GM23338 (cell line): ENCODE results near the gene LUC7L. TPM values are rescaled to one million over a fixed set of nuclear protein-coding genes. Genes with fewer than 3 reads are reported as not detected.

ENCODE experiments used
- ATAC-seq: fragments of 200-7000 bp; cut with Tn5 transposase; 3 replicates; pipeline ENCODE4 v1.9.1; 2020
- DNase-seq: peaks from one replicate; pipeline ENCODE4 v3.0.0-alpha.2; 2015; ENCODE audit warnings: low spot score
- H2AFZ ChIP-seq: fragments of 200-600 bp; sonication (generic); 2 replicates; pipeline ENCODE4 v1.8.0; 2016; ENCODE audit warnings: antibody characterized with exemption, mild to moderate bottlenecking, moderate library complexity
- H3F3A ChIP-seq: fragments of 200-600 bp; sonication (generic); replicated peaks from 2 replicates; pipeline ENCODE4 v1.8.0; 2017; ENCODE audit warnings: antibody characterized with exemption, mixed run types, low read depth
- H3K27ac ChIP-seq: fragments of 200-600 bp; sonication (generic); 2 replicates; pipeline ENCODE4 v1.6.1; 2016; ENCODE audit warnings: low read depth
- H3K27me3 ChIP-seq: fragments of 200-600 bp; sonication (generic); 2 replicates; pipeline ENCODE4 v1.8.0; 2016; ENCODE audit warnings: mild to moderate bottlenecking, mixed run types, moderate library complexity; ENCODE audit not compliant: insufficient read depth
- H3K36me3 ChIP-seq: fragments of 200-600 bp; sonication (generic); 2 replicates; pipeline ENCODE4 v1.8.0; 2016; ENCODE audit warnings: mild to moderate bottlenecking; ENCODE audit not compliant: insufficient read depth
- H3K4me1 ChIP-seq: fragments of 200-600 bp; sonication (generic); 2 replicates; pipeline ENCODE4 v1.8.0; 2016; ENCODE audit warnings: mild to moderate bottlenecking, moderate library complexity; ENCODE audit not compliant: insufficient read depth
- H3K4me2 ChIP-seq: fragments of 200-600 bp; sonication (generic); 2 replicates; pipeline ENCODE4 v1.7.1; 2017; ENCODE audit warnings: mixed run types
- H3K4me3 ChIP-seq: fragments of 200-600 bp; sonication (generic); 2 replicates; pipeline ENCODE4 v1.6.1; 2016; ENCODE audit warnings: mixed run types
- H3K79me2 ChIP-seq: fragments of 200-600 bp; sonication (generic); replicated peaks from 2 replicates; pipeline ENCODE4 v1.8.0; 2017; ENCODE audit warnings: mild to moderate bottlenecking; ENCODE audit not compliant: insufficient read depth
- H3K9me2 ChIP-seq: fragments of 200-600 bp; sonication (generic); 2 replicates; pipeline ENCODE4 v1.8.0; 2017; ENCODE audit not compliant: insufficient read depth
- H4K20me1 ChIP-seq: fragments of 200-600 bp; sonication (generic); replicated peaks from 2 replicates; pipeline ENCODE4 v1.8.0; 2017; ENCODE audit warnings: mild to moderate bottlenecking; ENCODE audit not compliant: insufficient read depth
- H3K27ac Mint-ChIP-seq: 2 replicates; pipeline ENCODE4 v1.8.0; 2020; ENCODE audit warnings: inconsistent platforms, mild to moderate bottlenecking, moderate library complexity, mixed read lengths
- H3K27me3 Mint-ChIP-seq: 3 replicates; pipeline ENCODE4 v1.8.0; 2022; ENCODE audit warnings: low read depth, mild to moderate bottlenecking, moderate library complexity, mixed read lengths, inconsistent platforms; ENCODE audit not compliant: insufficient read depth, poor library complexity
- H3K36me3 Mint-ChIP-seq: 3 replicates; pipeline ENCODE4 v1.8.0; 2021; ENCODE audit warnings: low read depth, mild to moderate bottlenecking, inconsistent platforms, moderate library complexity, mixed read lengths
- H3K4me1 Mint-ChIP-seq: 3 replicates; pipeline ENCODE4 v1.8.0; 2020; ENCODE audit warnings: mild to moderate bottlenecking, inconsistent platforms, mixed read lengths
- H3K4me3 Mint-ChIP-seq: 3 replicates; pipeline ENCODE4 v1.8.0; 2021; ENCODE audit warnings: moderate library complexity, mild to moderate bottlenecking, inconsistent platforms, mixed read lengths
- H3K9me3 Mint-ChIP-seq: 3 replicates; pipeline ENCODE4 v1.8.0; 2020; ENCODE audit warnings: moderate library complexity, mild to moderate bottlenecking, inconsistent platforms, mixed read lengths
- CTCF ChIP-seq, 2 experiments: fragments of 200-600 bp in 1 of 2; sonication (generic) in 1 of 2; conservative IDR thresholded peaks; 2 replicates each; pipeline versions ENCODE4 v1.5.1 to v1.6.1; 2016 to 2017; ENCODE audit warnings: antibody characterized with exemption in 2 of 2, low read depth in 2 of 2, mild to moderate bottlenecking in 2 of 2, moderate library complexity in 1 of 2
- JUNB ChIP-seq: IDR thresholded peaks from one replicate; pipeline ENCODE4 v1.6.1; 2016; ENCODE audit warnings: antibody characterized with exemption; ENCODE audit not compliant: unreplicated experiment
- POLR2AphosphoS5 ChIP-seq: IDR thresholded peaks from 2 replicates; pipeline ENCODE4 v1.6.1; 2016; ENCODE audit warnings: antibody characterized with exemption, low read depth
- ZNF114 ChIP-seq: fragments of 250-450 bp; sonication (Bioruptor Pico); IDR thresholded peaks from 2 replicates; pipeline ENCODE4 v1.5.0; 2020; ENCODE audit warnings: mild to moderate bottlenecking, moderate library complexity
- ZNF331 ChIP-seq: fragments of 250-450 bp; sonication (Bioruptor Pico); IDR thresholded peaks from 2 replicates; pipeline ENCODE4 v1.5.0; 2020; ENCODE audit warnings: low read depth, mild to moderate bottlenecking, moderate library complexity
- ZNF462 ChIP-seq: fragments of 250-450 bp; sonication (Bioruptor Pico); IDR thresholded peaks from 2 replicates; pipeline ENCODE4 v1.5.0; 2020; ENCODE audit warnings: mild to moderate bottlenecking, moderate library complexity
- polyA plus RNA-seq: library from polyadenylated mRNA; unstranded; fragments of >200 nt; fragmentation: Nextera tagmentation; extraction: Ambion mirVana; gene quantifications from 2 replicates; pipeline ENCODE4 v1.2.1, GENCODE V29; 2016
- total RNA-seq: library from RNA; depleted of rRNA; stranded (reverse); fragments of >200 nt; shearing (Covaris generic); gene quantifications from 2 replicates; pipeline ENCODE4 v1.2.3, GENCODE V29; 2014
- TF ChIP-seq, protein P1 (sequence below): IDR thresholded peaks from one replicate; pipeline ENCODE4 v1.6.1; 2018; ENCODE audit warnings: antibody characterized with exemption; ENCODE audit not compliant: unreplicated experiment
- TF ChIP-seq, protein P2 (sequence below): IDR thresholded peaks from 2 replicates; pipeline ENCODE4 v1.6.1; 2016; ENCODE audit warnings: antibody characterized with exemption

The LUC7L gene
- total and polyA plus RNA-seq, 2 experiments from 2014 or later: 114 to 151 TPM

DNA sequence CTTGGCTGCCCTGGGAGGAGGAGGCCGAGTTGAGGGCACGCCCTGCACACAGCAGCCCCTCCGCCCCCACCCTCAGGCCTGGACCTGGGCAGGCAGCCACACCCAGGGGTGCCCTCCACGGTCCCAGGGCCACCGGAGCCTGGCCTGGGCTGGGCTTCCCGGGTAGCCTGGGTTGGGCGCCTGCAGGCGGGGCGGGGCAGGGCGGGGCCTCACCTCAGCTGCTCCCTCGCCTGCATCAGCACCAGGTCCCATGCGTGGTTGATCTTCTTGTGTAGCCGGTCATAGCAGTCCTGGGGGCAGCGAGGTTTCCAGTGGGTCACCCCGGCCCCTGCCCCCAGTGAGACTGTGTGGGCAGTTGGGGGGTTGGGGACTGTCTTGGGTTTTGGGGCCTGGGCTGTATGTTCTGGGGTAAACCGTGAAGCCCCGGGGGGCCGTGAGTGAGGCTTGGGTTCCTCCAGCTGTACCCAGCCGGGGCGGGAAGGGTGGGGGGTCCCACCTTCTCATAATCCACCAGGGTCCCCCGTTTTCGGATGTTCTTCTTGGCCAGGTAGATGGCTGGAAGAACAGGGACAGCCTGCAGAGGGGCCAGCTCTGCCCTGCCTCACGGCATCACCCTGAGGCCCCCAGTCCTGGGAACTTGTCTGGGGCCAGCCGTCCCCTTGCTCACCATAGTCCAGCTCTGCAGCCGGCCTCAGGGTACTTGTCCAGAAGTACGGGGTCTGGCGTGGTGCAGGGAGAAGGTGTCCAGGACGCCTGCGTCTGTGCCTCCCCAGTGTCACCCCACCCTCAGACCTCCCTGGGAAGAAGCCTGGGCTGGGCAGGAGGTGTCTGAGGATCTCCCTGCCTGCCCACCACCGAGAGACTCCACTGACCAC is 44.5 kb upstream of the LUC7L start (continued):
- TF ChIP-seq, protein P1, sequence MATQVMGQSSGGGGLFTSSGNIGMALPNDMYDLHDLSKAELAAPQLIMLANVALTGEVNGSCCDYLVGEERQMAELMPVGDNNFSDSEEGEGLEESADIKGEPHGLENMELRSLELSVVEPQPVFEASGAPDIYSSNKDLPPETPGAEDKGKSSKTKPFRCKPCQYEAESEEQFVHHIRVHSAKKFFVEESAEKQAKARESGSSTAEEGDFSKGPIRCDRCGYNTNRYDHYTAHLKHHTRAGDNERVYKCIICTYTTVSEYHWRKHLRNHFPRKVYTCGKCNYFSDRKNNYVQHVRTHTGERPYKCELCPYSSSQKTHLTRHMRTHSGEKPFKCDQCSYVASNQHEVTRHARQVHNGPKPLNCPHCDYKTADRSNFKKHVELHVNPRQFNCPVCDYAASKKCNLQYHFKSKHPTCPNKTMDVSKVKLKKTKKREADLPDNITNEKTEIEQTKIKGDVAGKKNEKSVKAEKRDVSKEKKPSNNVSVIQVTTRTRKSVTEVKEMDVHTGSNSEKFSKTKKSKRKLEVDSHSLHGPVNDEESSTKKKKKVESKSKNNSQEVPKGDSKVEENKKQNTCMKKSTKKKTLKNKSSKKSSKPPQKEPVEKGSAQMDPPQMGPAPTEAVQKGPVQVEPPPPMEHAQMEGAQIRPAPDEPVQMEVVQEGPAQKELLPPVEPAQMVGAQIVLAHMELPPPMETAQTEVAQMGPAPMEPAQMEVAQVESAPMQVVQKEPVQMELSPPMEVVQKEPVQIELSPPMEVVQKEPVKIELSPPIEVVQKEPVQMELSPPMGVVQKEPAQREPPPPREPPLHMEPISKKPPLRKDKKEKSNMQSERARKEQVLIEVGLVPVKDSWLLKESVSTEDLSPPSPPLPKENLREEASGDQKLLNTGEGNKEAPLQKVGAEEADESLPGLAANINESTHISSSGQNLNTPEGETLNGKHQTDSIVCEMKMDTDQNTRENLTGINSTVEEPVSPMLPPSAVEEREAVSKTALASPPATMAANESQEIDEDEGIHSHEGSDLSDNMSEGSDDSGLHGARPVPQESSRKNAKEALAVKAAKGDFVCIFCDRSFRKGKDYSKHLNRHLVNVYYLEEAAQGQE: no peak
- TF ChIP-seq ZNF114 (CRISPR knock-in tag) (no peak), JUNB (no peak), CTCF (conservative IDR thresholded peaks at IDR 0.05; ENCODE audit: low read depth in 2 of 2) (no peak)
- TF ChIP-seq, protein P2, sequence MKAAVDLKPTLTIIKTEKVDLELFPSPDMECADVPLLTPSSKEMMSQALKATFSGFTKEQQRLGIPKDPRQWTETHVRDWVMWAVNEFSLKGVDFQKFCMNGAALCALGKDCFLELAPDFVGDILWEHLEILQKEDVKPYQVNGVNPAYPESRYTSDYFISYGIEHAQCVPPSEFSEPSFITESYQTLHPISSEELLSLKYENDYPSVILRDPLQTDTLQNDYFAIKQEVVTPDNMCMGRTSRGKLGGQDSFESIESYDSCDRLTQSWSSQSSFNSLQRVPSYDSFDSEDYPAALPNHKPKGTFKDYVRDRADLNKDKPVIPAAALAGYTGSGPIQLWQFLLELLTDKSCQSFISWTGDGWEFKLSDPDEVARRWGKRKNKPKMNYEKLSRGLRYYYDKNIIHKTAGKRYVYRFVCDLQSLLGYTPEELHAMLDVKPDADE: no peak

GRCh38 chr16:272633-273546 is 43.6 kb upstream of the LUC7L start:
- ATAC-seq (no peak), DNase-seq (no peak)
- H3K27me3 Mint-ChIP-seq: peaks cover 36% of the 10 kb centered on the region
- no peaks in the 10 kb centered on the region for H3K36me3 ChIP-seq
- no peaks in the 10 kb centered on the region; the same call in 1 of the 2 replicates for H3F3A ChIP-seq
- no peaks in the 10 kb centered on the region for H3K4me1 Mint-ChIP-seq
- no peak overlapping the region for H2AFZ ChIP-seq
- H3K27ac ChIP-seq: no peak overlapping the region
- H4K20me1 ChIP-seq: no peaks in the 10 kb centered on the region
- no peaks in the 10 kb centered on the region for H3K4me1 ChIP-seq
- H3K27me3 ChIP-seq: peaks cover 30% of the 10 kb centered on the region
- H3K9me2 ChIP-seq: no peaks in the 10 kb centered on the region
- H3K4me3 ChIP-seq: no peak overlapping the region
- H3K79me2 ChIP-seq: no peaks in the 10 kb centered on the region
- H3K36me3 Mint-ChIP-seq: no peaks in the 10 kb centered on the region; the same call in 2 of the 3 replicates
- no peak overlapping the region for H3K4me2 ChIP-seq
- H3K9me3 Mint-ChIP-seq: no peaks in the 10 kb centered on the region; the same call in 2 of the 3 replicates
- H3K4me3 Mint-ChIP-seq: no peak overlapping the region
- H3K27ac Mint-ChIP-seq: no peak overlapping the region
- TF ChIP-seq POLR2AphosphoS5 (no peak), ZNF462 (CRISPR knock-in tag) (no peak), ZNF114 (CRISPR knock-in tag) (no peak), ZNF331 (no peak)
